Activated T-cell treated with anti-CD3 and anti-CD28 coated beads for 24 hours (primary cell): ENCODE data around the gene ATP6V0E2.
"Not testable (repeated sequence)": the region's sequence is repeated elsewhere in the genome, so short reads cannot be mapped to it uniquely, and the experiment has no call there.

Source experiments
- DNase-seq: peaks from one replicate; pipeline ENCODE4 v3.0.0-alpha.2; 2020; ENCODE audit warnings: low read depth

ATP6V0E2 gene

GRCh38 chr7:149879766-149880637 lies 6.2 kb downstream of the ATP6V0E2 start:
- DNase-seq: no peak

GRCh38 chr7:149880638-149881311 lies 7.0 kb downstream of the ATP6V0E2 start:
- DNase-seq: no peak

GRCh38 chr7:149881328-149882247 lies 7.8 kb downstream of the ATP6V0E2 start:
- no peak for DNase-seq

DNA sequence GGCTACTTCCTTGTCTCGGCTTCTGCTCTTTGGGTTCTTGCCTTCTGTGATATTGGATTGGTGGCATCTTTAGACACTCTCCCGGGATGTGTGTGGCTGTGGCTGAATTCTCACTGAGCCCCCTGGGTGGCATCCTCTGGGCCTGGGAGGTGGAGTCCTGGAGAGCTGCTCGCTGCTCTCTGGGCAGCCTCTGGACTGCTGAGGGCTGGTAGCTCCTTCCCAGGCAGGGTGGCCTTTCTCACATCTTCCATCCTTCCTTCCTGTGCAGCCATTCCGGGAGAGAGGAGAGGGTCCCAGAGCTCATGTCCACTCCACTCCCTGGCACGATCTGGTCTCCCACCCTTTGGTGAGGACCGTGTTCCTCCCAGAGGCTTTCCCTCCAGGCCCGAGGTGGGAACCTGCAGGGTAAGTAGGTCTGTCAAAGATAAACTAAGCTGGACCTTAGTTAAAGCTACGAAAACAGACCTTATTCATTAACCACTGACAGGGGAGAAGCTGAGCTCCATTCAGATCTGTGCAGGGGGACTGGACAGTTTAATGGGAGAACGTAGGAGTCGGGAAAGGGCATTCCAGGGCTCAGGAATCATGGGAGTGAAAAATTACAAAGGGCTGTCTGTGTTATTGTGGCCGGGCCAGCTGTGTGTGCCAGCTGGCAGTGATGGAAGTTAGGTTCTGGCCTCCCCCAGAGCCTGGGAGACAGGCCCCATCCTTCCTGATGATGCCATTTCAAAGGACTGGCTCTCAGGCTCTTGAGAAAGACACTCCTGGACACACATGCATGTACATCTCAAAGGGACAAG lies 8.7 kb downstream of the ATP6V0E2 start:
- no peak for DNase-seq

DNA sequence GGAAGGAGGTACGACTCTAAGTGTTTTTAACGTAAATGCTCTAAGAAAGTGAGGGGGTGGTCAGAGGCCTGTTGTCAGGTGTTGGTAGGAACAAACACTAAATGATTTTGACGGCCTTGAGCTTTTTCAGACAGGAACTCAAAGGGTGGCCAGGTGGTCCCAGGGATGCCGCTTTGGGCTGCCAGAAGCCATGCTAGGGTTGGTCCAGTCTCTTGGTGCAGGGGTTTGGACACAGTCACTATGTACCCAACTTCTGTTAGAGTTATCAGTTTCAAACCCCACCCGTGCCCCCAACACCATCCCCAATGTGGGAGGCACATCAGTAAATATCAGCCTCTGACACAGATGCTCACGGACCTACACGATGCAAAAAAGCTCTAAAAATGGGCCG lies 9.3 kb downstream of the ATP6V0E2 start:
- DNase-seq: no peak

DNA sequence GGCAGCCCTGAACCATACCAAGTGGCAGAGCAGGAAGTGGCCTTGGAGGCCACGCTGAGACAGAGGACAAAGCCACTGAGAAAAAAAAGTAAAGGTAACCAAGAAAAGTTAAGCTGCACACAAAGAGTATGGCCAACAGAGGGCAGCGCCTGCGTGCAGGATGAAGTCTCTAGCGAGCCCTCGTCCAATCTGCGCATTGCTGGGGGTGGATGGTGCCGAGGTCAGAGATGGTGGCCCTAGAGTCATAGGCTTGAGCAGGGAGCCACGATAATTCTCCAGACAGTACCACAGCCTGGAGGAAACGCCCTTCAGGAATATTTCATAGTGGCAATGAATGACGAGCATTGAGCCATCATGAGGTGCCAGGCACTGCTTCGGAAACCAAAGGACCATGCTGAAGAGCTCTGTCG lies 9.7 kb downstream of the ATP6V0E2 start:
- no peak for DNase-seq

GRCh38 chr7:149884016-149884415 lies 10.2 kb downstream of the ATP6V0E2 start:
- no peak for DNase-seq

- DNase-seq: no peak
These were observed 10.8 kb downstream of the ATP6V0E2 start for GRCh38 chr7:149884541-149884940.

- no peak for DNase-seq
These were observed 11.6 kb downstream of the ATP6V0E2 start for GRCh38 chr7:149885191-149886017.

GRCh38 chr7:149886018-149886415 lies 12.2 kb downstream of the ATP6V0E2 start:
- DNase-seq: no peak

GRCh38 chr7:149887311-149887710 lies 13.5 kb downstream of the ATP6V0E2 start:
- DNase-seq: no peak

DNA sequence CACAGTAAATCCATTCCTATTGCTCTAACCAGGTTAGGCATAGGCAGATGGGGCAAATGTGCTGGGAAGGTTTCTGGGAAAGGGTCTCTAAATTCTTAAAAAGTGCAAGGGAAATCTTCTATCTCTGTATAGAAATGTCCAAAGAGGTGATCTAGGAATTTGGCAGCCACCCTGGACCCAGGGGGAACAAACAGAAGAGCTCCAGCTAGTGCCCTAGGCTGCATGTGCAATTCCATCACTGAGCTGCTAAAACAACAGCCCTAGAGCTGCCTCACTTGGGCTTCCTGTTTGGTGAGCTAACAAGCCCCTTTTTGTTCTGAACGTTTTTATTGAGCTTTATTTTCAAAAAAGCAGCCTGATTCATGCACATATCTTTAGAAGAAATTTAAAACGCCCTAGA lies 16.9 kb downstream of the ATP6V0E2 start:
- DNase-seq: not testable (repeated sequence)

DNA sequence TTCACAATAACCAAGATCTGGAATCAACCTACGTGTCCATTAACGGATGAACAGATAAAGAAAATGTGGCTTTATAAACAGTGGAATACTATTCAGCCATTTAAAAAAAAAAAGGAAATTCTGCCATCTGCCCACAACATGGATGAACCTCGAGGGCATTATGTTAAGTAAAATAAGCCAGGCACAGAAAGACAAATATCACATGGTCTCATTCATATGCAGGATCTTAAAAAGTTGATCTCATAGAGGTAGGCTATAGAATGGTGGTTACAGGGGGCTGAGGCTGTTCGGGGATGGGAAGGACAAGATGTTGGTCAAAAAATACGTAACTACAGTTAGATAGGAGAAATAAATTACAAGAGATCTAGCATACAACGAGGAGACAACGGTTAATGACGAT lies 21.2 kb downstream of the ATP6V0E2 start:
- not testable (repeated sequence) for DNase-seq

- DNase-seq: not testable (repeated sequence)
These were observed 34.1 kb downstream of the ATP6V0E2 start for GRCh38 chr7:149907776-149908376.

DNA sequence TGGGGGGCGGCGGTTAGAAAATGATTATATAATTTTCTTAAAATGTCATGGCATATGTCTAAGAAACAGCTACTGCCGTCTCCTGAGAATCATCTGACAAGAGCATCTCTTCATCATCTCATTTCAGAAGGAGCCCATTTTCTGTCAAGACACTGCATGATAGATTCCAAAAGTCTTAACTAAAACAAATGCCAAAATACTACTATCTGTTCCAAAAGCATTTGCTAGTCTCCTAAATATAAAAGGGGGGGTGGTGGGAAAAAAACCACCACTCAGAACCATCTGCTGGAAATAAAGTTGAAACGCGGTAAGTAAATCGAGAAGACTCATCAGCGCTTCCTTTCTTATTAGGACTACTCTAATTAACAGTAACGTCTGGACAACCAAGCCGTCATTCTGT lies 36.5 kb downstream of the ATP6V0E2 start:
- DNase-seq: not testable (repeated sequence)

DNA sequence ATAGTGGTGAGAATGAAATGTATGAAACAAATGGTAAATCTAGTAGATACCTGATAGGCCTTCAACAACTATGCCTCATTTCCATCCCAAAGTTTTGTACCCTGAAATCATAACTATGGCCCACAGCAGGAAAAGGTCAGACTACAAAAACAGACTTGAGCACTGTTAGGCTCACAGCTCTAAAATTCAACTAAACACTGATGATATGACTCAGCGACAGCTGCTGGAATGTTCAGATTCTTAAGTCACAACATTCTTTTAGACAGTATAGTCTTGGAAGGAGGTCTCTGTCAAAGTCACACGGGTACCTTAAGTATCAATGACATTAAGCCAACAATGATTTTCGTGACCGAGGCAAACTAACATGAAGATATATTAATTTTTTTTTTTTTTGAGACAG lies 38.4 kb downstream of the ATP6V0E2 start:
- not testable (repeated sequence) for DNase-seq

- not testable (repeated sequence) for DNase-seq
These were observed 52.6 kb downstream of the ATP6V0E2 start for GRCh38 chr7:149926414-149926813.
